22Rv1 (cell line): ENCODE data around the gene OR4K2.

Source experiments
- CTCF ChIP-seq: fragments of 450-650 bp; IDR thresholded peaks from 2 replicates; pipeline ENCODE4 v1.5.1; 2017; ENCODE audit warnings: mild to moderate bottlenecking
- ZFX ChIP-seq: fragments of 450-650 bp; IDR thresholded peaks from 2 replicates; pipeline ENCODE4 v1.6.1; 2017; ENCODE audit warnings: antibody characterized with exemption, borderline replicate concordance

GRCh38 chr14:19828314-19828713, 46.6 kb upstream of the OR4K2 start:
- TF ChIP-seq CTCF (no peak), ZFX (no peak)
